Keratinocyte (primary cell): ENCODE results near the gene CWF19L2. TPM values are rescaled to one million over a fixed set of nuclear protein-coding genes. Genes with fewer than 3 reads are reported as not detected.

Experiments
- DNase-seq: peaks from one replicate; pipeline ENCODE4 v3.0.0-alpha.2; 2011; ENCODE audit warnings: low read depth, missing footprints, low spot score
- FAIRE-seq: peaks from 2 replicates; lab custom pipeline; 2011; peaks lifted over from hg19 to GRCh38; lab: Jason Lieb, UNC
- H2AFZ ChIP-seq: 2 replicates; pipeline ENCODE4 v1.6.0; 2012; ENCODE audit warnings: low read length, control low read depth, inconsistent platforms; ENCODE audit not compliant: control insufficient read depth
- H3K27ac ChIP-seq: 2 replicates; pipeline ENCODE4 v1.5.1; 2011; ENCODE audit warnings: low read length; ENCODE audit not compliant: control insufficient read depth, insufficient read depth
- H3K27me3 ChIP-seq: 3 replicates; pipeline ENCODE4 v1.6.0; 2011; ENCODE audit warnings: low read length; ENCODE audit not compliant: control insufficient read depth, insufficient read depth; ENCODE audit errors: extremely low read depth
- H3K36me3 ChIP-seq, 2 experiments: 2 replicates in 1 of 2; 3 replicates in 1 of 2; pipeline ENCODE4 v1.5.1; 2011; ENCODE audit warnings: low read length in 2 of 2, mild to moderate bottlenecking in 1 of 2; ENCODE audit not compliant: control insufficient read depth in 2 of 2, insufficient read depth in 2 of 2; ENCODE audit errors: extremely low read depth in 1 of 2
- H3K4me1 ChIP-seq: 3 replicates; pipeline ENCODE4 v1.5.1; 2011; ENCODE audit warnings: low read length; ENCODE audit not compliant: control insufficient read depth, insufficient read depth; ENCODE audit errors: extremely low read depth
- H3K4me2 ChIP-seq: 3 replicates; pipeline ENCODE4 v1.6.0; 2011; ENCODE audit warnings: low read depth, low read length; ENCODE audit not compliant: control insufficient read depth, insufficient read depth; ENCODE audit errors: extremely low read depth
- H3K4me3 ChIP-seq, 3 experiments: fragments of 200-600 bp in 1 of 3; sonication (generic) in 1 of 3; 2 replicates in 2 of 3; 3 replicates in 1 of 3; pipeline ENCODE4 v1.5.1; 2011 to 2016; ENCODE audit warnings: low read length in 3 of 3, mild to moderate bottlenecking in 3 of 3, control low read depth in 2 of 3, inconsistent platforms in 1 of 3, low read depth in 1 of 3, mixed read lengths in 1 of 3, mixed run types in 1 of 3, moderate library complexity in 1 of 3; ENCODE audit not compliant: control insufficient read depth in 2 of 3, insufficient read depth in 2 of 3; ENCODE audit errors: extremely low read depth in 1 of 3
- H3K79me2 ChIP-seq: 2 replicates; pipeline ENCODE4 v1.6.0; 2012; ENCODE audit warnings: low read length; ENCODE audit not compliant: control insufficient read depth, insufficient read depth
- H3K9ac ChIP-seq: 3 replicates; pipeline ENCODE4 v1.6.0; 2011; ENCODE audit warnings: low read length; ENCODE audit not compliant: control insufficient read depth, insufficient read depth; ENCODE audit errors: extremely low read depth
- H3K9me1 ChIP-seq: 3 replicates; pipeline ENCODE4 v1.6.0; 2011; ENCODE audit warnings: low read length; ENCODE audit not compliant: control insufficient read depth, insufficient read depth; ENCODE audit errors: extremely low read depth
- H3K9me3 ChIP-seq: 2 replicates; pipeline ENCODE4 v1.5.1; 2012; ENCODE audit warnings: low read depth, low read length; ENCODE audit not compliant: control insufficient read depth
- H4K20me1 ChIP-seq: 3 replicates; pipeline ENCODE4 v1.6.0; 2011; ENCODE audit warnings: low read length; ENCODE audit not compliant: control insufficient read depth, insufficient read depth; ENCODE audit errors: extremely low read depth
- EZH2 ChIP-seq: IDR thresholded peaks from one replicate; pipeline ENCODE4 v1.6.1; 2012; ENCODE audit warnings: inconsistent platforms, mild to moderate bottlenecking, low read length, moderate library complexity
- dilution Hi-C: fragments of 300-500 bp; cut with MboI; formaldehyde crosslinking; loops from one replicate; pipeline ENCODE4 v1.7.0; 2020; ENCODE audit warnings: low sequenced_read_pairs; ENCODE audit not compliant: extremely low pct_ligation_motif_present
- polyA plus RNA-seq, 5 experiments: library from polyadenylated mRNA; depleted of rRNA in 3 of 5; stranded (reverse) in 3 of 5; stranded (forward) in 1 of 5; unstranded in 1 of 5; fragments of >200 nt; gene quantifications; 1 replicate in 1 of 5; 2 replicates in 3 of 5; 3 replicates in 1 of 5; pipeline versions ENCODE4 v1.2.1 to v1.2.3, GENCODE V29; 2011 to 2012; ENCODE audit warnings: missing spikeins in 2 of 5, low read depth in 1 of 5, low replicate concordance in 1 of 5
- TF ChIP-seq, protein P1 (sequence below), 3 experiments: IDR thresholded peaks in 1 of 3; conservative IDR thresholded peaks in 1 of 3; optimal IDR thresholded peaks in 1 of 3; 2 replicates in 2 of 3; 3 replicates in 1 of 3; pipeline versions ENCODE3 to v1.5.1; 2011; ENCODE audit warnings: low read length in 3 of 3, mild to moderate bottlenecking in 3 of 3, moderate library complexity in 2 of 3, control low read depth in 1 of 3, inconsistent platforms in 1 of 3; ENCODE audit not compliant: insufficient read depth in 2 of 3; ENCODE audit errors: extremely low read depth in 1 of 3

The CWF19L2 gene
- polyA plus RNA-seq, 1 donor (not counting 4 experiments of a cell fraction or from before 2014, with no cell fraction given) = 6.2 TPM

DNA sequence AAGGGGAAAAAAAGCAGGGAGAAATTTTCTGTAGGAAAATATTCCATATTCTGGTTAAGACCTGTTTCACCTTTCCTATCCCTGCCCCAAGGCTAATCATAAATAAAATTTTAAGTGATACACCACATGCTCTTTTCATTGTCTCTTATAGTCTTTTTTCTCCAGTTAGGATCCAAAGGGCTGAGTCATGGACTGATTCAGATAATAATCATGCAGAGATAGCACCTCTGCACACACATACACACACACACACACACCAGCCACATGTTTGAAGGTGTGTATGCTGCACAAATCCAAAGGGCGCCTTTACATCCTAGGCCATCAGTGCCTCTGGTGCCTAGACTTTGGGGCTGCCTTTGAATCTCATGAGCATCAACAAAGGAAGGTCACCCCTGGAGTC is 35.5 kb upstream of the CWF19L2 start:
- H3K27ac ChIP-seq = peak overlapping the region; percentile 18
- no peaks in the 10 kb centered on the region for H3K9me1 ChIP-seq
- DNase-seq (peak; percentile 66), FAIRE-seq (peak; percentile 26)
- no peaks in the 10 kb centered on the region for H3K27me3 ChIP-seq
- H3K9me3 ChIP-seq = no peaks in the 10 kb centered on the region
- H3K79me2 ChIP-seq = no peaks in the 10 kb centered on the region
- no peaks in the 10 kb centered on the region for H4K20me1 ChIP-seq
- peak overlapping the region; percentile 61 for H3K4me2 ChIP-seq
- dilution Hi-C loops = no loop called here
- H3K4me3 ChIP-seq = no peak overlapping the region
- TF ChIP-seq EZH2 = no peak
- H3K9ac ChIP-seq = no peak overlapping the region
- H2AFZ ChIP-seq = no peak overlapping the region
- peaks cover 19% of the 10 kb centered on the region for H3K4me1 ChIP-seq
- H3K36me3 ChIP-seq = no peaks in the 10 kb centered on the region

GRCh38 chr11:107490836-107491235 is 33.2 kb upstream of the CWF19L2 start:
- Histone ChIP-seq H3K4me3 (no peak overlapping the region), H3K4me1 (peaks cover 16% of the 10 kb centered on the region), H3K27ac (no peak overlapping the region), H4K20me1 (no peaks in the 10 kb centered on the region), H3K9ac (no peak overlapping the region), H3K9me3 (no peaks in the 10 kb centered on the region), H3K4me2 (no peak overlapping the region), H3K27me3 (no peaks in the 10 kb centered on the region), H3K36me3 (no peaks in the 10 kb centered on the region), H3K79me2 (no peaks in the 10 kb centered on the region), H3K9me1 (no peaks in the 10 kb centered on the region), H2AFZ (no peak overlapping the region)
- dilution Hi-C loops = no loop called here
- DNase-seq (no peak), FAIRE-seq (no peak)
- TF ChIP-seq EZH2 = no peak
- TF ChIP-seq, protein P1, sequence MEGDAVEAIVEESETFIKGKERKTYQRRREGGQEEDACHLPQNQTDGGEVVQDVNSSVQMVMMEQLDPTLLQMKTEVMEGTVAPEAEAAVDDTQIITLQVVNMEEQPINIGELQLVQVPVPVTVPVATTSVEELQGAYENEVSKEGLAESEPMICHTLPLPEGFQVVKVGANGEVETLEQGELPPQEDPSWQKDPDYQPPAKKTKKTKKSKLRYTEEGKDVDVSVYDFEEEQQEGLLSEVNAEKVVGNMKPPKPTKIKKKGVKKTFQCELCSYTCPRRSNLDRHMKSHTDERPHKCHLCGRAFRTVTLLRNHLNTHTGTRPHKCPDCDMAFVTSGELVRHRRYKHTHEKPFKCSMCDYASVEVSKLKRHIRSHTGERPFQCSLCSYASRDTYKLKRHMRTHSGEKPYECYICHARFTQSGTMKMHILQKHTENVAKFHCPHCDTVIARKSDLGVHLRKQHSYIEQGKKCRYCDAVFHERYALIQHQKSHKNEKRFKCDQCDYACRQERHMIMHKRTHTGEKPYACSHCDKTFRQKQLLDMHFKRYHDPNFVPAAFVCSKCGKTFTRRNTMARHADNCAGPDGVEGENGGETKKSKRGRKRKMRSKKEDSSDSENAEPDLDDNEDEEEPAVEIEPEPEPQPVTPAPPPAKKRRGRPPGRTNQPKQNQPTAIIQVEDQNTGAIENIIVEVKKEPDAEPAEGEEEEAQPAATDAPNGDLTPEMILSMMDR (optimal IDR thresholded peaks at IDR 0.05 in 1 of 3, IDR thresholded peaks at IDR 0.05 in 1 of 3, conservative IDR thresholded peaks at IDR 0.05 in 1 of 3; ENCODE audit: extremely low read depth in 1 of 3, insufficient read depth in 2 of 3, low read length in 3 of 3) = no peak

- Histone ChIP-seq H3K27ac (no peak overlapping the region), H3K9me1 (no peaks in the 10 kb centered on the region), H3K9ac (no peak overlapping the region), H4K20me1 (no peaks in the 10 kb centered on the region), H3K4me1 (no peaks in the 10 kb centered on the region), H3K79me2 (no peaks in the 10 kb centered on the region), H3K36me3 (no peaks in the 10 kb centered on the region), H3K4me2 (no peak overlapping the region), H3K4me3 (no peak overlapping the region), H2AFZ (no peak overlapping the region), H3K27me3 (no peaks in the 10 kb centered on the region), H3K9me3 (no peaks in the 10 kb centered on the region)
- dilution Hi-C loops = no loop called here
- FAIRE-seq (no peak), DNase-seq (no peak)
- no peak for TF ChIP-seq EZH2
- TF ChIP-seq, protein P1 (optimal IDR thresholded peaks at IDR 0.05 in 1 of 3, IDR thresholded peaks at IDR 0.05 in 1 of 3, conservative IDR thresholded peaks at IDR 0.05 in 1 of 3; ENCODE audit: extremely low read depth in 1 of 3, insufficient read depth in 2 of 3, low read length in 3 of 3) = no peak
Observed at GRCh38 chr11:107482234-107482633, 24.6 kb upstream of the CWF19L2 start.
